ENCODE results near the gene CLOCK.

DNA sequence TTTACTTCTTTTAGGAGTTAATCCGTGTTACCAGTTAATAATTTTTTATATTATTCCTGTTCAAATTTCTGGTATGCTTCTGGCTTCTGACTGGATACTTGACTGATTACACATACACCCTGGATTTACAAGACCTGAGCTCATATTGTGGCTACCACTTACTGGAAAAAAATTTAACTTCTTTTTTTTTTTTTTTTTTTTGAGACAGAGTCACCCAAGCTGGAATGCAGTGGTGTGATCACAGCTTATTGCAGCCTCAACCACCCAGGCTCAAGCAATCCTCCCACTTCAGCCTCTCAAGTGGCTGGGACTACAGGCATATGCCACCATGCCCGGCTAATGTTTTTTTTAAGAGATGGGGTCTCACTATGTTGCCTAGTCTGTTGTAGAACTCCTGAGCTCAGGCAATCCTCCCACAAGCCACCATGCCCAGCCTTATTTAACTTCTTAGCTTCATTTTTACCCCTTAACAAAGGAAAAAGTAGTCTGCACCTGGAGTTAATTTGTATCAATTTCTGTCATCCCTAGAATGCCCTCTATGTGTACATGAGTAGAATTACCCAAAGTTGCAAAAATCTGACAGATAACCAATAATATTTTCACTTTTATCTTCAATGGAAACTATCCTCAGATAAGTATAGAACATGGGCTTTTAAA is 100.7 kb downstream of the CLOCK start:
- TF ChIP-seq FOXA1 (IDR thresholded peaks at IDR 0.05) (no peak), FOXA1 (CRISPR knock-in tag; IDR thresholded peaks at IDR 0.05) (no peak), KDM1A (CRISPR knock-in tag; IDR thresholded peaks at IDR 0.05) (no peak), CTCF (CRISPR knock-in tag; IDR thresholded peaks at IDR 0.05) (no peak), AHR (CRISPR knock-in tag; IDR thresholded peaks at IDR 0.05) (no peak), RFX5 (IDR thresholded peaks at IDR 0.05; ENCODE audit: low read depth, low read length) (no peak), ZNF670 (CRISPR knock-in tag; IDR thresholded peaks at IDR 0.05; ENCODE audit: borderline replicate concordance) (no peak), FOXJ3 (CRISPR knock-in tag; IDR thresholded peaks at IDR 0.05; ENCODE audit: borderline replicate concordance) (no peak), MAZ (IDR thresholded peaks at IDR 0.05; ENCODE audit: borderline replicate concordance, low read depth, low read length) (no peak), MAZ (CRISPR knock-in tag; IDR thresholded peaks at IDR 0.05; ENCODE audit: low read depth) (no peak), SMC3 (IDR thresholded peaks at IDR 0.05; ENCODE audit: low read length) (no peak)
- TF ChIP-seq, protein P1, sequence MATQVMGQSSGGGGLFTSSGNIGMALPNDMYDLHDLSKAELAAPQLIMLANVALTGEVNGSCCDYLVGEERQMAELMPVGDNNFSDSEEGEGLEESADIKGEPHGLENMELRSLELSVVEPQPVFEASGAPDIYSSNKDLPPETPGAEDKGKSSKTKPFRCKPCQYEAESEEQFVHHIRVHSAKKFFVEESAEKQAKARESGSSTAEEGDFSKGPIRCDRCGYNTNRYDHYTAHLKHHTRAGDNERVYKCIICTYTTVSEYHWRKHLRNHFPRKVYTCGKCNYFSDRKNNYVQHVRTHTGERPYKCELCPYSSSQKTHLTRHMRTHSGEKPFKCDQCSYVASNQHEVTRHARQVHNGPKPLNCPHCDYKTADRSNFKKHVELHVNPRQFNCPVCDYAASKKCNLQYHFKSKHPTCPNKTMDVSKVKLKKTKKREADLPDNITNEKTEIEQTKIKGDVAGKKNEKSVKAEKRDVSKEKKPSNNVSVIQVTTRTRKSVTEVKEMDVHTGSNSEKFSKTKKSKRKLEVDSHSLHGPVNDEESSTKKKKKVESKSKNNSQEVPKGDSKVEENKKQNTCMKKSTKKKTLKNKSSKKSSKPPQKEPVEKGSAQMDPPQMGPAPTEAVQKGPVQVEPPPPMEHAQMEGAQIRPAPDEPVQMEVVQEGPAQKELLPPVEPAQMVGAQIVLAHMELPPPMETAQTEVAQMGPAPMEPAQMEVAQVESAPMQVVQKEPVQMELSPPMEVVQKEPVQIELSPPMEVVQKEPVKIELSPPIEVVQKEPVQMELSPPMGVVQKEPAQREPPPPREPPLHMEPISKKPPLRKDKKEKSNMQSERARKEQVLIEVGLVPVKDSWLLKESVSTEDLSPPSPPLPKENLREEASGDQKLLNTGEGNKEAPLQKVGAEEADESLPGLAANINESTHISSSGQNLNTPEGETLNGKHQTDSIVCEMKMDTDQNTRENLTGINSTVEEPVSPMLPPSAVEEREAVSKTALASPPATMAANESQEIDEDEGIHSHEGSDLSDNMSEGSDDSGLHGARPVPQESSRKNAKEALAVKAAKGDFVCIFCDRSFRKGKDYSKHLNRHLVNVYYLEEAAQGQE (IDR thresholded peaks at IDR 0.05; ENCODE audit: borderline replicate concordance in 1 of 2, low read depth in 1 of 2, low read length in 2 of 2), result no peak
